Measurements from ENCODE around the gene TRAPPC2. TPM values are rescaled to one million over a fixed set of nuclear protein-coding genes. Genes with fewer than 3 reads are reported as not detected.
A peak's percentile ranks its signal among the peaks of the same experiment; 100 is the strongest.
"Not testable (repeated sequence)": the region's sequence is repeated elsewhere in the genome, so short reads cannot be mapped to it uniquely, and the experiment has no call there.

TRAPPC2 gene
- total RNA-seq, 1 donor from 2014 or later: 11.2 TPM

GRCh38 chrX:13670197-13670596 lies 64.2 kb downstream of the TRAPPC2 start:
- DNase-seq (ENCODE audit: low read depth in 2 of 2): no peak

GRCh38 chrX:13669755-13670154 lies 64.7 kb downstream of the TRAPPC2 start:
- not testable (repeated sequence) for DNase-seq (ENCODE audit: low read depth in 2 of 2)

- peak; percentile 69 to 85 for DNase-seq (ENCODE audit: low read depth in 2 of 2)
Measured at GRCh38 chrX:13669246-13669737, 65.1 kb downstream of the TRAPPC2 start.

GRCh38 chrX:13667919-13668318 lies 66.5 kb downstream of the TRAPPC2 start:
- DNase-seq (ENCODE audit: low read depth in 2 of 2): no peak

GRCh38 chrX:13666836-13667235 lies 67.6 kb downstream of the TRAPPC2 start:
- peak in 1 of 2 donors; percentile 64 for DNase-seq (ENCODE audit: low read depth in 2 of 2)

- no peak for DNase-seq (ENCODE audit: low read depth in 2 of 2)
Measured at GRCh38 chrX:13664020-13664419, 70.4 kb downstream of the TRAPPC2 start.

GRCh38 chrX:13662355-13662791 lies 72.0 kb downstream of the TRAPPC2 start:
- no peak for DNase-seq (ENCODE audit: low read depth in 2 of 2)

Other genes starting within 250 kb of the TRAPPC2 start
- gene EGFL6, start 165.0 kb downstream of the TRAPPC2 start, total RNA-seq: not detected in 2 replicates
- 1.2 and 1.6 TPM in 2 replicates for gene TCEANC, start 81.5 kb downstream of the TRAPPC2 start, total RNA-seq
- gene RAB9A, start 45.5 kb downstream of the TRAPPC2 start, total RNA-seq: 16.0 and 19.5 TPM in 2 replicates
- gene OFD1, start 128 bp upstream of the TRAPPC2 start, total RNA-seq: 5.4 and 6.1 TPM in 2 replicates
- 0.13 TPM in 1 of 2 replicates, not detected in the other for gene GPM6B, start 82.5 kb upstream of the TRAPPC2 start, total RNA-seq

Data from dermis microvascular lymphatic vessel endothelial cell (primary cell).